Activated naive CD8-positive, alpha-beta T cell treated with anti-CD3 and anti-CD28 coated beads, Interleukin-2, amount 50 U/mL, for 24 hours (primary cell): ENCODE results near the gene ARHGAP24.
"Not testable (repeated sequence)": the region's sequence is repeated elsewhere in the genome, so short reads cannot be mapped to it uniquely, and the experiment has no call there.

Experiments
- ATAC-seq: fragments of 150-1000 bp; cut with Tn5 transposase; one replicate; pipeline ENCODE4 v1.10.0; 2021
- DNase-seq: peaks from one replicate; pipeline ENCODE4 v3.0.0; 2021
- H3K27ac Mint-ChIP-seq: one replicate; pipeline ENCODE4 v1.8.0; 2021; ENCODE audit warnings: mild to moderate bottlenecking, mixed read lengths
- H3K27me3 Mint-ChIP-seq: one replicate; pipeline ENCODE4 v1.8.0; 2021; ENCODE audit warnings: mixed read lengths
- H3K36me3 Mint-ChIP-seq: one replicate; pipeline ENCODE4 v1.8.0; 2021; ENCODE audit warnings: low read depth, mixed read lengths
- H3K4me1 Mint-ChIP-seq: one replicate; pipeline ENCODE4 v1.8.0; 2021; ENCODE audit warnings: mixed read lengths
- H3K4me3 Mint-ChIP-seq: one replicate; pipeline ENCODE4 v1.8.0; 2021; ENCODE audit warnings: mild to moderate bottlenecking, moderate library complexity, mixed read lengths
- H3K9me3 Mint-ChIP-seq: one replicate; pipeline ENCODE4 v1.8.0; 2021; ENCODE audit warnings: mixed read lengths

The ARHGAP24 gene

GRCh38 chr4:85889314-85889713 lies 414.4 kb downstream of the ARHGAP24 start:
- no peak for ATAC-seq

GRCh38 chr4:85895755-85896154 lies 420.8 kb downstream of the ARHGAP24 start:
- no peak for ATAC-seq
- Mint-ChIP-seq H3K9me3 (peaks cover 5% of the 10 kb centered on the region), H3K36me3 (no peaks in the 10 kb centered on the region), H3K27ac (no peak overlapping the region), H3K4me1 (no peaks in the 10 kb centered on the region), H3K27me3 (no peaks in the 10 kb centered on the region), H3K4me3 (no peak overlapping the region)
- DNase-seq: no peak

More at GRCh38 chr4:85889314-85889713, 414.4 kb downstream of the ARHGAP24 start:
- DNase-seq: no peak
- H3K4me1 Mint-ChIP-seq: no peaks in the 10 kb centered on the region
- H3K36me3 Mint-ChIP-seq: no peaks in the 10 kb centered on the region
- H3K27ac Mint-ChIP-seq: no peak overlapping the region
- no peaks in the 10 kb centered on the region for H3K27me3 Mint-ChIP-seq
- H3K4me3 Mint-ChIP-seq: no peak overlapping the region
- H3K9me3 Mint-ChIP-seq: peaks cover 4% of the 10 kb centered on the region

- ATAC-seq: no peak
- DNase-seq: no peak
- H3K36me3 Mint-ChIP-seq: no peaks in the 10 kb centered on the region
- H3K9me3 Mint-ChIP-seq: peaks cover 5% of the 10 kb centered on the region
- H3K4me1 Mint-ChIP-seq: no peaks in the 10 kb centered on the region
- H3K4me3 Mint-ChIP-seq: no peak overlapping the region
- H3K27ac Mint-ChIP-seq: no peak overlapping the region
- no peaks in the 10 kb centered on the region for H3K27me3 Mint-ChIP-seq
Measured at GRCh38 chr4:85898231-85898630, 423.3 kb downstream of the ARHGAP24 start.

- no peaks in the 10 kb centered on the region for H3K36me3 Mint-ChIP-seq
- H3K4me3 Mint-ChIP-seq: no peak overlapping the region
- no peaks in the 10 kb centered on the region for H3K27me3 Mint-ChIP-seq
- no peak overlapping the region for H3K27ac Mint-ChIP-seq
- no peaks in the 10 kb centered on the region for H3K9me3 Mint-ChIP-seq
- no peaks in the 10 kb centered on the region for H3K4me1 Mint-ChIP-seq
- ATAC-seq (no peak), DNase-seq (no peak)
Measured at GRCh38 chr4:85901500-85901899, 426.6 kb downstream of the ARHGAP24 start.

GRCh38 chr4:85902647-85903046 lies 427.7 kb downstream of the ARHGAP24 start:
- not testable (repeated sequence) for H3K36me3 Mint-ChIP-seq, H3K27me3 Mint-ChIP-seq, H3K9me3 Mint-ChIP-seq, H3K4me1 Mint-ChIP-seq, ATAC-seq, H3K27ac Mint-ChIP-seq, H3K4me3 Mint-ChIP-seq, DNase-seq

GRCh38 chr4:85905761-85906160 lies 430.8 kb downstream of the ARHGAP24 start:
- ATAC-seq: no peak

GRCh38 chr4:85907001-85907400 lies 432.1 kb downstream of the ARHGAP24 start:
- H3K4me3 Mint-ChIP-seq: no peak overlapping the region
- no peaks in the 10 kb centered on the region for H3K27me3 Mint-ChIP-seq
- DNase-seq: no peak
- H3K9me3 Mint-ChIP-seq: no peaks in the 10 kb centered on the region
- ATAC-seq: no peak
- no peaks in the 10 kb centered on the region for H3K4me1 Mint-ChIP-seq
- no peaks in the 10 kb centered on the region for H3K36me3 Mint-ChIP-seq
- no peak overlapping the region for H3K27ac Mint-ChIP-seq

More at GRCh38 chr4:85905761-85906160, 430.8 kb downstream of the ARHGAP24 start:
- no peak for DNase-seq
- Mint-ChIP-seq H3K4me1 (no peaks in the 10 kb centered on the region), H3K36me3 (no peaks in the 10 kb centered on the region), H3K27me3 (no peaks in the 10 kb centered on the region), H3K27ac (no peak overlapping the region), H3K4me3 (no peak overlapping the region), H3K9me3 (no peaks in the 10 kb centered on the region)

- no peak overlapping the region for H3K4me3 Mint-ChIP-seq
- ATAC-seq (no peak), DNase-seq (no peak)
Measured at GRCh38 chr4:85909851-85910250, 434.9 kb downstream of the ARHGAP24 start.

GRCh38 chr4:85910985-85911384 lies 436.0 kb downstream of the ARHGAP24 start:
- H3K27me3 Mint-ChIP-seq: no peaks in the 10 kb centered on the region
- no peaks in the 10 kb centered on the region for H3K36me3 Mint-ChIP-seq
- no peak overlapping the region for H3K27ac Mint-ChIP-seq
- H3K4me3 Mint-ChIP-seq: no peak overlapping the region
- H3K4me1 Mint-ChIP-seq: no peaks in the 10 kb centered on the region
- DNase-seq (no peak), ATAC-seq (no peak)
- no peaks in the 10 kb centered on the region for H3K9me3 Mint-ChIP-seq

More at GRCh38 chr4:85909851-85910250, 434.9 kb downstream of the ARHGAP24 start:
- H3K27ac Mint-ChIP-seq: no peak overlapping the region
- H3K4me1 Mint-ChIP-seq: no peaks in the 10 kb centered on the region
- no peaks in the 10 kb centered on the region for H3K27me3 Mint-ChIP-seq
- H3K9me3 Mint-ChIP-seq: no peaks in the 10 kb centered on the region
- H3K36me3 Mint-ChIP-seq: no peaks in the 10 kb centered on the region

- no peak for DNase-seq
- no peaks in the 10 kb centered on the region for H3K27me3 Mint-ChIP-seq
Measured at GRCh38 chr4:85913931-85914694, 439.2 kb downstream of the ARHGAP24 start.

GRCh38 chr4:85915570-85915969 lies 440.6 kb downstream of the ARHGAP24 start:
- H3K36me3 Mint-ChIP-seq, H3K4me3 Mint-ChIP-seq, H3K27ac Mint-ChIP-seq, DNase-seq, H3K27me3 Mint-ChIP-seq, H3K9me3 Mint-ChIP-seq, ATAC-seq, H3K4me1 Mint-ChIP-seq: not testable (repeated sequence)

More at GRCh38 chr4:85913931-85914694, 439.2 kb downstream of the ARHGAP24 start:
- ATAC-seq: no peak
- no peak overlapping the region for H3K27ac Mint-ChIP-seq
- H3K4me1 Mint-ChIP-seq: no peaks in the 10 kb centered on the region
- no peaks in the 10 kb centered on the region for H3K36me3 Mint-ChIP-seq
- H3K4me3 Mint-ChIP-seq: no peak overlapping the region
- H3K9me3 Mint-ChIP-seq: no peaks in the 10 kb centered on the region

- no peaks in the 10 kb centered on the region for H3K36me3 Mint-ChIP-seq
- no peak overlapping the region for H3K4me3 Mint-ChIP-seq
- ATAC-seq: no peak
- no peaks in the 10 kb centered on the region for H3K4me1 Mint-ChIP-seq
- no peaks in the 10 kb centered on the region for H3K9me3 Mint-ChIP-seq
- DNase-seq: no peak
- H3K27me3 Mint-ChIP-seq: no peaks in the 10 kb centered on the region
- H3K27ac Mint-ChIP-seq: no peak overlapping the region
Measured at GRCh38 chr4:85919200-85919887, 444.4 kb downstream of the ARHGAP24 start.

GRCh38 chr4:85925071-85925470 lies 450.1 kb downstream of the ARHGAP24 start:
- no peaks in the 10 kb centered on the region for H3K36me3 Mint-ChIP-seq
- peaks cover 1% of the 10 kb centered on the region for H3K27me3 Mint-ChIP-seq
- H3K4me1 Mint-ChIP-seq: peaks cover 12% of the 10 kb centered on the region

GRCh38 chr4:85928775-85929591 lies 454.0 kb downstream of the ARHGAP24 start:
- H3K36me3 Mint-ChIP-seq: no peaks in the 10 kb centered on the region
- peaks cover 12% of the 10 kb centered on the region for H3K4me1 Mint-ChIP-seq
- DNase-seq: no peak
- no peak overlapping the region for H3K4me3 Mint-ChIP-seq
- no peaks in the 10 kb centered on the region for H3K9me3 Mint-ChIP-seq
- no peak overlapping the region for H3K27ac Mint-ChIP-seq
- peaks cover 1% of the 10 kb centered on the region for H3K27me3 Mint-ChIP-seq
- ATAC-seq: no peak

More at GRCh38 chr4:85925071-85925470, 450.1 kb downstream of the ARHGAP24 start:
- H3K9me3 Mint-ChIP-seq: no peaks in the 10 kb centered on the region
- no peak for ATAC-seq
- H3K4me3 Mint-ChIP-seq: no peak overlapping the region
- no peak for DNase-seq
- no peak overlapping the region for H3K27ac Mint-ChIP-seq
